ENCODE data around the gene CHAC2.
"Not testable (repeated sequence)": the region's sequence is repeated elsewhere in the genome, so short reads cannot be mapped to it uniquely, and the experiment has no call there.

The CHAC2 gene

DNA sequence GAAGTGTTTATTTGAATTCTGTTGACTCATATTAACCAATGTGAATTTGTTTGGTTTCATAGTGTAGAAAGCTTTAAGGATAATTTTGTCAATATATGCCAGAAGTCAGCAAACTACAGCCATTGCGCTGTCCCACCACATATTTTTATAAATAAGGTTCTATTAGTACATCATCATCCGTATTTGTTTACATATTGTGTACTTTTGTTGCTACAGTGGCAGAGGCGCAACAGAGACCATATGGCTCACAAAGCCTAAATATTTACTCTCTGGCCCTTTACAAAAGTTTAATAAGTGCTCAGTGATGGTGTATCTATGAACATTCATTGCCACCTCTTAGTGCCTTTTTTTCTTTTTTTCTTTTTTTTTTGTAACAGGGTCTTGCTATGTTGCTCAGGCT lies 25.7 kb downstream of the CHAC2 start:
- Mint-ChIP-seq H3K4me1 (peaks cover 9% of the 10 kb centered on the region), H3K9me3 (no peaks in the 10 kb centered on the region), H3K27me3 (no peaks in the 10 kb centered on the region), H3K36me3 (peaks cover 6% of the 10 kb centered on the region), H3K4me3 (no peak overlapping the region), H3K27ac (no peak overlapping the region)
- ATAC-seq, result no peak

DNA sequence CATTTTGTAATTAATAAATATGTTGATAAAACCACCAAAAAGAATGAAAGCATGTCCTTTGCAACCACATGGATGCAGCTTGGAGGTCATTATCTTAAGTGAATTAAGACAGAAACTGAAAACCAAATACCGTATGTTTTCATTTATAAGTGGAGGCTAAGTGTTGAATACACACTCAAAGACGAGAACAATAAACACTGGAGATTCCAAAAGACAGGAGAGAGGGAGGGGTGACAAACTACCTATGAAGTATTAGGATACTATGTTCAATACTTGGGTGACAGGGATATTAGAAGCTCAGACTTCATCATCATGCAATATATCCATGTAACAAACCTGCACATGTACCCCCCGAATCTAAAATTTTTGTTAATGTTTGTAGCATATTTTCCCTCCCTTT lies 26.2 kb downstream of the CHAC2 start:
- Mint-ChIP-seq H3K27ac (no peak overlapping the region), H3K4me1 (peaks cover 5% of the 10 kb centered on the region), H3K4me3 (no peak overlapping the region), H3K27me3 (no peaks in the 10 kb centered on the region), H3K9me3 (no peaks in the 10 kb centered on the region), H3K36me3 (peaks cover 6% of the 10 kb centered on the region)
- ATAC-seq, result no peak

GRCh38 chr2:53801547-53801946 lies 33.9 kb downstream of the CHAC2 start:
- Mint-ChIP-seq H3K9me3 (no peaks in the 10 kb centered on the region), H3K4me1 (no peaks in the 10 kb centered on the region), H3K27me3 (no peaks in the 10 kb centered on the region), H3K36me3 (peaks cover 31% of the 10 kb centered on the region), H3K4me3 (no peak overlapping the region), H3K27ac (no peak overlapping the region)
- no peak for ATAC-seq

- no peaks in the 10 kb centered on the region for H3K4me1 Mint-ChIP-seq
- no peak overlapping the region for H3K27ac Mint-ChIP-seq
- no peaks in the 10 kb centered on the region for H3K9me3 Mint-ChIP-seq
- no peak overlapping the region for H3K4me3 Mint-ChIP-seq
- ATAC-seq, result no peak
- H3K27me3 Mint-ChIP-seq, result no peaks in the 10 kb centered on the region
- H3K36me3 Mint-ChIP-seq, result peaks cover 42% of the 10 kb centered on the region
These were observed 35.1 kb downstream of the CHAC2 start for GRCh38 chr2:53802617-53803151.

DNA sequence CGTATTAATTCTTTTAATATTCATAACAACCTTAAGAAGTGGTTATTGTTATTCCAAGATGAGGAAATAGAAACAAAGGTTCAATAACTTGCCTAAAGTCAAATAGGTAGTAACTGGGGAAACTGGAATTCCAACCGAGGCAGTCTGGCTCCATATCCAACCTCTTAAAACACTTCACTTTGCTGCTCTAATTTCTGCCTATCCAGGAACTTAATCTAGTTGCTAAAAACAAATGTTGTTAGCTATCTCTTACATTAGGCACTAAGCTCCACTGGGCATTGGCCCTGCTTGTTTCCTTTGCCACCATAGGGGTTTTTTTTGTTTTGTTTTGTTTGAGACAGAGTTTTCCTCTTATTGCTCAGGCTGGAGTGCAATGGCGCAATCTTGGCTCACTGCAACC lies 44.0 kb downstream of the CHAC2 start:
- no peaks in the 10 kb centered on the region for H3K4me1 Mint-ChIP-seq
- no peak overlapping the region for H3K4me3 Mint-ChIP-seq
- H3K27me3 Mint-ChIP-seq, result no peaks in the 10 kb centered on the region
- no peak for ATAC-seq
- no peaks in the 10 kb centered on the region for H3K9me3 Mint-ChIP-seq
- H3K36me3 Mint-ChIP-seq, result peaks cover 81% of the 10 kb centered on the region
- no peak overlapping the region for H3K27ac Mint-ChIP-seq

DNA sequence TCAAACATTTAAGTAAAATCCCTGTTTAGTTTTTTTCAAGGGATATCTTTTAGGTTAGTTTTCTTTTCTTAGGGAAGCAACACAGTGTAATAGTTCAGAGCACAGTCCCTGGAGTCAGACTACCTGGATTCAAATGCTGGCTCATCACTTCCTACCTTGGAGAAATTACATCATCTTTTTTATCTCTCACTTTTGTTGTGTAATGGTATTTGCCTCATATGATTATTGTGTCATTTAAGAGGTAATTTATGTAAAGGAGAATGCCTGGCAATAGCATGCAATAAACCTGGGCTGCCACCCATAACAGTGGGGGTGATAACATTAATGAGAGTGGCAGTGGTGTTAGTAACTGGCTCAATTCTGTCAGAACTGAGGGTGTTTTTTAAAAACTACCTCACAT lies 45.5 kb downstream of the CHAC2 start:
- Mint-ChIP-seq H3K36me3 (peaks cover 80% of the 10 kb centered on the region), H3K27ac (no peak overlapping the region), H3K9me3 (no peaks in the 10 kb centered on the region), H3K4me3 (no peak overlapping the region), H3K4me1 (no peaks in the 10 kb centered on the region), H3K27me3 (no peaks in the 10 kb centered on the region)
- no peak for ATAC-seq

- H3K9me3 Mint-ChIP-seq, result no peaks in the 10 kb centered on the region
- no peak overlapping the region for H3K27ac Mint-ChIP-seq
- H3K4me3 Mint-ChIP-seq, result no peak overlapping the region
- H3K36me3 Mint-ChIP-seq, result peaks cover 52% of the 10 kb centered on the region
- no peaks in the 10 kb centered on the region for H3K27me3 Mint-ChIP-seq
- ATAC-seq, result no peak
- no peaks in the 10 kb centered on the region for H3K4me1 Mint-ChIP-seq
These were observed 51.3 kb downstream of the CHAC2 start for GRCh38 chr2:53818854-53819435.

GRCh38 chr2:53819634-53820033 lies 52.0 kb downstream of the CHAC2 start:
- H3K36me3 Mint-ChIP-seq, result peaks cover 47% of the 10 kb centered on the region

DNA sequence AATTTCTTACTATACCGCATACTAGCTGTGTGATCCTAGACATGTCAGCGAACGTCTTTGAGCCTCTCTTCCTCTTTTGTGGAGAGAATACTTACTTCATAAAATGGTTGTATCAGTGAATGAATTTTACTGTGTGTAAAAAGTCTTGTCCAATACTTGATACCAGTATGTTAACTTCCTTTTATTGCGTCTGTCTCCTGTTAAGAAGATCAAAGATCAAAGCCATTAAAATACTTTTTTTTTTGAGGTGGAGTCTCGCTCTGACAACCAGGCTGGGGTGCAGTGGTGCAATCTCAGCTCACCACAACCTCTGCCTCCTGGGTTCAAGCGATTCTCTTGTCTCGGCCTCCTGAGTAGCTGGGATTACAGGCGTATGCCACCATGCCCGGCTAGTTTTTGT lies 52.4 kb downstream of the CHAC2 start:
- no peak overlapping the region for H3K4me3 Mint-ChIP-seq
- no peak overlapping the region for H3K27ac Mint-ChIP-seq
- no peaks in the 10 kb centered on the region for H3K9me3 Mint-ChIP-seq
- ATAC-seq, result no peak
- H3K4me1 Mint-ChIP-seq, result no peaks in the 10 kb centered on the region
- H3K27me3 Mint-ChIP-seq, result no peaks in the 10 kb centered on the region
- peaks cover 44% of the 10 kb centered on the region for H3K36me3 Mint-ChIP-seq

More at GRCh38 chr2:53819634-53820033, 52.0 kb downstream of the CHAC2 start:
- no peak for ATAC-seq
- Mint-ChIP-seq H3K27me3 (no peaks in the 10 kb centered on the region), H3K9me3 (no peaks in the 10 kb centered on the region), H3K27ac (no peak overlapping the region), H3K4me1 (no peaks in the 10 kb centered on the region), H3K4me3 (no peak overlapping the region)

GRCh38 chr2:53820711-53821110 lies 53.1 kb downstream of the CHAC2 start:
- Mint-ChIP-seq H3K27ac (no peak overlapping the region), H3K9me3 (no peaks in the 10 kb centered on the region), H3K27me3 (no peaks in the 10 kb centered on the region), H3K4me3 (no peak overlapping the region), H3K4me1 (no peaks in the 10 kb centered on the region), H3K36me3 (peaks cover 38% of the 10 kb centered on the region)
- no peak for ATAC-seq

- Mint-ChIP-seq H3K4me3 (no peak overlapping the region), H3K27ac (no peak overlapping the region), H3K36me3 (peaks cover 31% of the 10 kb centered on the region), H3K4me1 (no peaks in the 10 kb centered on the region), H3K27me3 (no peaks in the 10 kb centered on the region), H3K9me3 (no peaks in the 10 kb centered on the region)
- ATAC-seq, result no peak
These were observed 54.2 kb downstream of the CHAC2 start for GRCh38 chr2:53821810-53822209.

- H3K9me3 Mint-ChIP-seq, ATAC-seq, H3K27me3 Mint-ChIP-seq, H3K27ac Mint-ChIP-seq, H3K4me3 Mint-ChIP-seq, H3K4me1 Mint-ChIP-seq: not testable (repeated sequence)
- peaks cover 33% of the 10 kb centered on the region for H3K36me3 Mint-ChIP-seq
These were observed 56.0 kb downstream of the CHAC2 start for GRCh38 chr2:53823639-53824038.

Data from stimulated activated memory B cell treated with anti-CD40 and anti-IgM and Interleukin-4, amounts not matched to agents 10 μg/mL and 1 μg/mL and 100 μg/mL, for 72 hours (primary cell).